Progenitor cell of endocrine pancreas (in vitro differentiated cells): ENCODE data around the gene FLYWCH1. TPM values are rescaled to one million over a fixed set of nuclear protein-coding genes. Genes with fewer than 3 reads are reported as not detected.

Experiments
- DNase-seq: peaks from one replicate; pipeline ENCODE4 v3.0.0; 2021; ENCODE audit warnings: low spot score; ENCODE audit not compliant: unreplicated experiment
- H3K27ac Mint-ChIP-seq: 2 replicates; pipeline ENCODE4 v1.8.0; 2021; ENCODE audit warnings: mild to moderate bottlenecking, moderate library complexity, mixed read lengths
- H3K27me3 Mint-ChIP-seq: 2 replicates; pipeline ENCODE4 v1.8.0; 2021; ENCODE audit warnings: mixed read lengths
- H3K36me3 Mint-ChIP-seq: 2 replicates; pipeline ENCODE4 v1.8.0; 2022; ENCODE audit warnings: mixed read lengths; ENCODE audit not compliant: insufficient read depth
- H3K4me1 Mint-ChIP-seq: 2 replicates; pipeline ENCODE4 v1.8.0; 2021; ENCODE audit warnings: low read depth, mixed read lengths
- H3K4me3 Mint-ChIP-seq: 2 replicates; pipeline ENCODE4 v1.8.0; 2021; ENCODE audit warnings: low read depth, mild to moderate bottlenecking, moderate library complexity, mixed read lengths
- H3K9me3 Mint-ChIP-seq: 2 replicates; pipeline ENCODE4 v1.8.0; 2021; ENCODE audit warnings: low read depth, mixed read lengths
- total RNA-seq: library from RNA; stranded (reverse); gene quantifications from 2 replicates; pipeline ENCODE4 v1.2.1, GENCODE V29; 2021
- TF ChIP-seq, protein P1 (sequence below): fragments of 200-600 bp; sonication (generic); IDR thresholded peaks from one replicate; pipeline ENCODE4 v1.5.0; 2021; ENCODE audit warnings: antibody characterized with exemption, mild to moderate bottlenecking; ENCODE audit not compliant: unreplicated experiment

FLYWCH1 gene
- total RNA-seq, 1 donor from 2014 or later: 19.5 TPM

DNA sequence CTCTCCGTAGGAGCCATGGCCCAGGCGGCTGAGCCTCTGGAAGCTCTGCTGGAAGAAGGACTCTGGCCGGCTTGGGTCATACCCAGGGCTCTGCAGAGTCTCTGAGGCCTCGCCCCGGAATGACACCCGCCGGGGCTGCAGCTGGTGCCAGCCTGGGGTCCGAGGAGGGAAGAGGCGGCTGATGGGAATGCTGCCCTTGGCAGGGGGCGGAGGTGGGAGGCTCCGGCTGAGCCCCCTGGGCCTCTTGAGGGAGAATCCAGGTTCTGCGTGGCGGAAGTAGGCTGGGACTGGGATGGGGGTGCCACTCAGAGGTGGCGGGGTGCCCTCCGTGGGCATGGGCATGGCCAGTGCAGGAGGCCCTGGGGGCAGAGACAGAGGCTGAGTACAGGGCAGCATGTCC lies 64.9 kb downstream of the FLYWCH1 start:
- DNase-seq: no peak
- TF ChIP-seq, protein P1, sequence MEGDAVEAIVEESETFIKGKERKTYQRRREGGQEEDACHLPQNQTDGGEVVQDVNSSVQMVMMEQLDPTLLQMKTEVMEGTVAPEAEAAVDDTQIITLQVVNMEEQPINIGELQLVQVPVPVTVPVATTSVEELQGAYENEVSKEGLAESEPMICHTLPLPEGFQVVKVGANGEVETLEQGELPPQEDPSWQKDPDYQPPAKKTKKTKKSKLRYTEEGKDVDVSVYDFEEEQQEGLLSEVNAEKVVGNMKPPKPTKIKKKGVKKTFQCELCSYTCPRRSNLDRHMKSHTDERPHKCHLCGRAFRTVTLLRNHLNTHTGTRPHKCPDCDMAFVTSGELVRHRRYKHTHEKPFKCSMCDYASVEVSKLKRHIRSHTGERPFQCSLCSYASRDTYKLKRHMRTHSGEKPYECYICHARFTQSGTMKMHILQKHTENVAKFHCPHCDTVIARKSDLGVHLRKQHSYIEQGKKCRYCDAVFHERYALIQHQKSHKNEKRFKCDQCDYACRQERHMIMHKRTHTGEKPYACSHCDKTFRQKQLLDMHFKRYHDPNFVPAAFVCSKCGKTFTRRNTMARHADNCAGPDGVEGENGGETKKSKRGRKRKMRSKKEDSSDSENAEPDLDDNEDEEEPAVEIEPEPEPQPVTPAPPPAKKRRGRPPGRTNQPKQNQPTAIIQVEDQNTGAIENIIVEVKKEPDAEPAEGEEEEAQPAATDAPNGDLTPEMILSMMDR: no peak
- Mint-ChIP-seq H3K36me3 (no peaks in the 10 kb centered on the region), H3K4me3 (no peak overlapping the region), H3K4me1 (peaks cover 8% of the 10 kb centered on the region), H3K27ac (no peak overlapping the region), H3K9me3 (no peaks in the 10 kb centered on the region), H3K27me3 (peaks cover 2% of the 10 kb centered on the region)

DNA sequence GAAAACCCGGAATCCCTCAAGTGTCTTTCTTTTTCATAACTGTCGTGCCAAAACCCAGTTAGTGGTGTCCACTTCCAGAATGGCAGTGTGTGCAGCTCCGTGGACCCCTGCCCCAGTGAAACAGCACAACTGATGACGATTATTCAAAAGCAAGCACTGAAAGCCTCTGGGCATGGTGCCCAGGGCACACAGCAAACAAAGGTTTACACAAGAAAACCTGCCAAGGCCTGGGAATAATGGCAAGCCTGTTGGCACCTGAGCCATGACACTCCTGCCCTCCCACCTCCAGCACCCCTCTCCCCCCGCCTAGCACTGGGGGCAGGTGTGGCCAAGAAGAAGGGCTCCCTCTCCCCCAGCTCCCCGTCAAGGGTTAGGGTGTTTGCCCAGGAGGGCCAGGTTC lies 65.7 kb downstream of the FLYWCH1 start:
- no peak for DNase-seq
- Mint-ChIP-seq H3K4me3 (no peak overlapping the region), H3K27me3 (peaks cover 3% of the 10 kb centered on the region), H3K27ac (no peak overlapping the region), H3K36me3 (no peaks in the 10 kb centered on the region), H3K9me3 (no peaks in the 10 kb centered on the region), H3K4me1 (peaks cover 12% of the 10 kb centered on the region)
- TF ChIP-seq, protein P1: no peak

DNA sequence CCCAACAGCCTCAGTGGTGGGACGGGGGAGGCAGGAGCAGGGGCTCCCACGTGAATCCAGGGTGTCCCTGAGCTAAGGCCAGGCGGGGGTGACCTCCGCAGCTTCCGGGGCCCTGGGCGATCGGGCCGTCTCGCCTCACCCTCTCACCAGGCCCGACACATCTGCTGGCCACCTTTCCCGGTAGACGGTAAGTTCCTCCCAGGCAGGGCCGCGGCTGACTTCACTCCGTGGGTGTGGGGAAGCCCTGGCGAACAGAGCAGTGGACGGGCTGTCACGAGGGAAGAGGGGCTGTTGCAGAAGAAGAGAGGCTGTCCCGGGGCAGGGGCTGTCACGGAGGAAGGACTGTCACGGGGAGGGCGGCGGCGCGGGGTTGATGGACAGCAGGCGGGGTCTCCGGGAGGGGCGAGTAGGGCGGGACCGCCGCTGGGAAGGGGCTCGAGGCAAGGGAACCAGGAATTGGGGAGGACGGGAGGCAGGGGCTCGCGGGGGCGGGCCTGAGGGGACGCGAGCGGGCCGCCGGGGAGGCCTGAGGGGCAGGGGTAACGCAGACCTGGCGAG lies 68.0 kb downstream of the FLYWCH1 start:
- no peak for DNase-seq
- H3K4me3 Mint-ChIP-seq: peak overlapping the region; percentile 74
- TF ChIP-seq, protein P1: no peak
- no peaks in the 10 kb centered on the region for H3K9me3 Mint-ChIP-seq
- H3K27ac Mint-ChIP-seq: no peak overlapping the region
- no peaks in the 10 kb centered on the region for H3K36me3 Mint-ChIP-seq
- peaks cover 6% of the 10 kb centered on the region for H3K27me3 Mint-ChIP-seq
- H3K4me1 Mint-ChIP-seq: peaks cover 15% of the 10 kb centered on the region

DNA sequence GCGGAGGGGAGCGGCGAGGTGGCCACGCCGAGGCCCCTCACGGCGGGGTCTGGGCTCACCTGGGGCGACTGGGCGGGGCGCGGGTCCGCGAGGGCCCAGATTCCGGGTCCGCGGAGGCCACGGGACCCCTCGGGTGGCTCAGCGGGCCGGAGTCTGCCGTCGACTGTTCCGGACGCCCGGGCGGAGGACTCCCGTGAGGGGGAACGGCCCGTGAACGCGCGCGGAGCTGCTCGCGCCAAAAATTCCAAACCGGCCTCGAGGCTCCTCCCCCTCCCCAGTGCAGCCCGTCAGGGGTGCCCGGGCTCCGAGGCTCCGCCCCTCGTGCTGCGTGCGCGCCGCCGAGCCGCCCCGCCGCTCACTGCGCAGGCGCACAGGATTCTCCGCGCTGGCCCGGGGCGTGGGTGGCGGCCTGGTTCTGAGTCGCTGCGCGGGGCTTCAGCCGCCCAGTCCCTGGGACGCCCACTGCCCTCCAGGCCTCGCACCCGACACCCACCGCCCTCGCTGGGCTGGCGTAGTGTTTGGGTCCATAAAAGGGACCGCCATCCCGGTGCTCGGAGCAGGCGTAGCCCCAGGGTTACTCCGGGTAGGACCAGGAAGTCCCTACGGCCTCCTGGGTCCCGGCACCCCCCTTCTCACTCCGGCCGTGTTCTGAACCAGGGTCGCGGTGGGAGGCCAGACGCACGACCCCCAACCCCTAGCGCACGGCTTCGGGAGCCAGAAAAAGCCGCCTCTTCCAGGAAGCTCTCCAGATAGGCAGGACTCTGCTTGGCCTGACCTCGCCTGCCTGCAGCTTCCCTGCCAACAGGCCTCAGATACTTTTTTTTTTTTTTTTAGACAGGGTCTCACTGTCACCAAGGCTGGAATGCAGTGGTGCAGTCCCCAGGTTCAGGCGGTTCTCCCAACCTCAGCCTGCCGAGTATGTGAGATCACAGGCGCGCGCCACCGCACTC lies 68.8 kb downstream of the FLYWCH1 start, which contains the start of gene PKMYT1:
Gene PKMYT1, minus strand, starts transcription at position 220 of the 950 bp plus-strand sequence. CDS start 789 bp downstream, outside the sequence.
- DNase-seq: peak; percentile 89
- no peaks in the 10 kb centered on the region for H3K36me3 Mint-ChIP-seq
- no peaks in the 10 kb centered on the region for H3K9me3 Mint-ChIP-seq
- H3K4me3 Mint-ChIP-seq: peak within 1 kb of the TSS; percentile 79
- TF ChIP-seq, protein P1: no peak
- peak within 1 kb of the TSS; percentile 97 for H3K27ac Mint-ChIP-seq
- peaks cover 15% of the 10 kb centered on the region for H3K4me1 Mint-ChIP-seq
- peaks cover 6% of the 10 kb centered on the region for H3K27me3 Mint-ChIP-seq

DNA sequence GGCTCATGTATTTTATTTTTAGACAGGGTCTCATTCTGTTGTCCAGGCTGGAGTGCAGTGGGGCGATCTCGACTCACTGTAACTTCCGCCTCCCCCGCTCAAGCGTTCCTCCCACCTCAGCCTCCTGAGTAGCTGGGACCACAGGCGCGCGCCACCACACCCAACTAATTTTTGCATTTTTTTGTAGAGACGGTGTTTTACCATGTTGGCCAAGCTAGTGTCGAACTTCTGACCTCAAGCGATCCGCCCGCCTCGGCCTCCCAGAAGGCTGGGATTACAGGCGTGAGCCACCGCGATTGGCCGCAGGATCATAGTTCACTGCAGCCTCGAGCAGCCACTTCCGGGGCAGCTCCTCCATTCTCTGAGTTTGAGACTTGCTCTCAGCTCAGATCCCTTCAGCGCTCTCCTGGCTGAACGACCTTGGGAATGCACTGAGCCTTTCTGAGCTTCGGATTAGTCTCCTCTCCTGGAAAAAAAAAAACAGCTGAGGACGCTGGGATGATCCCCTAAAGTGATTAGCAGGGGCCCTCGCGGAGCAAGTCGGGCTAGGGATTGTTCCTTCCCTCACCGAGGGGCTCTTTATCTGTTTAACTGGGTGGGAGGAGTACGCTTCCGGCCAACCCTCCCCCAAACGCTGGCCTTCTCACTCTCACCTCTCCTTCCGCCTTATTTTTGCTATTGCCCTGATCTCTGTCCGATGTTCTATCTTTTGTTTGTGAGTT lies 69.6 kb downstream of the FLYWCH1 start:
- peak overlapping the region; percentile 79 for H3K4me3 Mint-ChIP-seq
- no peaks in the 10 kb centered on the region for H3K9me3 Mint-ChIP-seq
- TF ChIP-seq, protein P1: no peak
- DNase-seq: no peak
- peaks cover 15% of the 10 kb centered on the region for H3K4me1 Mint-ChIP-seq
- H3K36me3 Mint-ChIP-seq: no peaks in the 10 kb centered on the region
- H3K27ac Mint-ChIP-seq: peak overlapping the region; percentile 97
- peaks cover 6% of the 10 kb centered on the region for H3K27me3 Mint-ChIP-seq
